Breast epithelium (tissue), 3 donors: ENCODE measurements around the gene SNRK.

ENCODE experiments used
- CTCF ChIP-seq, 3 donors: fragments of 450-650 bp; IDR thresholded peaks; one replicate each; pipeline ENCODE4 v1.5.1; 2016 to 2017; ENCODE audit warnings: antibody characterized with exemption in 3 of 3, mild to moderate bottlenecking in 3 of 3, moderate library complexity in 3 of 3
- POLR2A ChIP-seq: fragments of 450-650 bp; IDR thresholded peaks from one replicate; pipeline ENCODE4 v1.6.1; 2016; ENCODE audit warnings: antibody characterized with exemption, mild to moderate bottlenecking, moderate library complexity
- POLR2AphosphoS5 ChIP-seq, 3 donors: sonication (generic); formaldehyde crosslinking; IDR thresholded peaks; one replicate each; pipeline ENCODE4 v1.6.1; 2017; ENCODE audit warnings: antibody characterized with exemption in 3 of 3

- TF ChIP-seq CTCF (IDR thresholded peaks at IDR 0.05) = no peak
- no peak for TF ChIP-seq POLR2A
- no peak for TF ChIP-seq POLR2AphosphoS5 (IDR thresholded peaks at IDR 0.05)
Observed at GRCh38 chr3:43289401-43289800, 3.1 kb downstream of the SNRK start.
